Loucy (cell line): ENCODE data around the gene LRRIQ1.

Experiments used
- H2AFZ ChIP-seq: fragments of 200-600 bp; sonication (generic); 2 replicates; pipeline ENCODE4 v1.6.0; 2016; ENCODE audit warnings: antibody characterized with exemption, mild to moderate bottlenecking, low read length, moderate library complexity
- H3F3A ChIP-seq: fragments of 200-600 bp; 2 replicates; pipeline ENCODE4 v1.6.0; 2016; ENCODE audit warnings: antibody characterized with exemption, low read depth, mild to moderate bottlenecking
- H3K27me3 ChIP-seq: fragments of 200-600 bp; sonication (generic); 2 replicates; pipeline ENCODE4 v1.6.1; 2014; ENCODE audit warnings: low read length, mild to moderate bottlenecking; ENCODE audit not compliant: insufficient read depth, poor library complexity, severe bottlenecking
- H3K36me3 ChIP-seq: fragments of 200-600 bp; sonication (generic); 2 replicates; pipeline ENCODE4 v1.6.1; 2016; ENCODE audit warnings: low read length; ENCODE audit not compliant: insufficient read depth
- H3K4me1 ChIP-seq: fragments of 200-600 bp; sonication (generic); 2 replicates; pipeline ENCODE4 v1.5.1; 2014; ENCODE audit warnings: low read length, mild to moderate bottlenecking; ENCODE audit not compliant: insufficient read depth, poor library complexity, severe bottlenecking
- H3K4me2 ChIP-seq: fragments of 200-600 bp; sonication (generic); 2 replicates; pipeline ENCODE4 v1.6.0; 2014; ENCODE audit warnings: antibody characterized with exemption, low read length, low read depth, mild to moderate bottlenecking; ENCODE audit not compliant: poor library complexity, severe bottlenecking
- H3K4me3 ChIP-seq: fragments of 200-600 bp; sonication (generic); 2 replicates; pipeline ENCODE4 v1.5.1; 2014; ENCODE audit warnings: low read length, mild to moderate bottlenecking, mixed read lengths; ENCODE audit not compliant: poor library complexity, severe bottlenecking
- H3K79me2 ChIP-seq: fragments of 200-600 bp; sonication (generic); 2 replicates; pipeline ENCODE4 v1.6.1; 2014; ENCODE audit warnings: low read length; ENCODE audit not compliant: insufficient read depth
- H3K9ac ChIP-seq: fragments of 200-600 bp; sonication (generic); 2 replicates; pipeline ENCODE4 v1.6.0; 2014; ENCODE audit warnings: mild to moderate bottlenecking, low read depth, low read length, moderate library complexity; ENCODE audit not compliant: poor library complexity, severe bottlenecking
- H3K9me2 ChIP-seq: fragments of 200-600 bp; sonication (generic); replicated peaks from 2 replicates; pipeline ENCODE4 v1.6.1; 2016; ENCODE audit warnings: low read depth, low read length, mixed read lengths
- H3K9me3 ChIP-seq: fragments of 200-600 bp; sonication (generic); 2 replicates; pipeline ENCODE4 v1.6.1; 2014; ENCODE audit warnings: mild to moderate bottlenecking, antibody characterized with exemption, low read length, low read depth; ENCODE audit not compliant: insufficient read depth
- H4K20me1 ChIP-seq: fragments of 200-600 bp; sonication (generic); 2 replicates; pipeline ENCODE4 v1.6.0; 2014; ENCODE audit warnings: antibody characterized with exemption, low read length, mild to moderate bottlenecking; ENCODE audit not compliant: insufficient read depth, poor library complexity, severe bottlenecking
- EZH2phosphoT487 ChIP-seq: fragments of 200-600 bp; IDR thresholded peaks from 2 replicates; pipeline ENCODE4 v1.6.1; 2018; ENCODE audit warnings: antibody characterized with exemption, mild to moderate bottlenecking, moderate library complexity, borderline replicate concordance
- TF ChIP-seq, protein P1 (sequence below): fragments of 200-600 bp; sonication (generic); conservative IDR thresholded peaks from 2 replicates; pipeline ENCODE4 v1.5.1; 2014; ENCODE audit warnings: mild to moderate bottlenecking, antibody characterized with exemption, low read length

The LRRIQ1 gene

DNA sequence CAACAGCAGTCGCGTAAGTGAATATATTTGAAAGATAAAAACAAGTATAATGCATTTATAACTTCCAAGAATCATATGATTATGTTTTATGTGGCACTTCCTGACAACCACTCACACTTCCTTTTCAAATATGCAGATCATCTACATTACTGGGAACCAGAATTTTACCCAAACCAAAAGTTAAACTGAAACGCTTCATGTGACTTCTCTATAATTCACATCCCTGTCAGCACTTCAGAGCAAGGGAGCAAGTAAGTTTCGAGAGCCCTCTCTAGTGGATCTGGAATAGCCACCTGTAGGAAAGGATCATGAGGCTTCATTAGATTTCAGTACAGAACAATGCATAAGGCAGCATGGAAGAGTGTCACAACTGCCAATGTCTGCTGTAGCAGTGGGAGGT, 230.2 kb downstream of the LRRIQ1 start:
- no peaks in the 10 kb centered on the region for H4K20me1 ChIP-seq
- H3K4me2 ChIP-seq = no peak overlapping the region
- TF ChIP-seq, protein P1, sequence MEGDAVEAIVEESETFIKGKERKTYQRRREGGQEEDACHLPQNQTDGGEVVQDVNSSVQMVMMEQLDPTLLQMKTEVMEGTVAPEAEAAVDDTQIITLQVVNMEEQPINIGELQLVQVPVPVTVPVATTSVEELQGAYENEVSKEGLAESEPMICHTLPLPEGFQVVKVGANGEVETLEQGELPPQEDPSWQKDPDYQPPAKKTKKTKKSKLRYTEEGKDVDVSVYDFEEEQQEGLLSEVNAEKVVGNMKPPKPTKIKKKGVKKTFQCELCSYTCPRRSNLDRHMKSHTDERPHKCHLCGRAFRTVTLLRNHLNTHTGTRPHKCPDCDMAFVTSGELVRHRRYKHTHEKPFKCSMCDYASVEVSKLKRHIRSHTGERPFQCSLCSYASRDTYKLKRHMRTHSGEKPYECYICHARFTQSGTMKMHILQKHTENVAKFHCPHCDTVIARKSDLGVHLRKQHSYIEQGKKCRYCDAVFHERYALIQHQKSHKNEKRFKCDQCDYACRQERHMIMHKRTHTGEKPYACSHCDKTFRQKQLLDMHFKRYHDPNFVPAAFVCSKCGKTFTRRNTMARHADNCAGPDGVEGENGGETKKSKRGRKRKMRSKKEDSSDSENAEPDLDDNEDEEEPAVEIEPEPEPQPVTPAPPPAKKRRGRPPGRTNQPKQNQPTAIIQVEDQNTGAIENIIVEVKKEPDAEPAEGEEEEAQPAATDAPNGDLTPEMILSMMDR = no peak
- TF ChIP-seq EZH2phosphoT487 = no peak

DNA sequence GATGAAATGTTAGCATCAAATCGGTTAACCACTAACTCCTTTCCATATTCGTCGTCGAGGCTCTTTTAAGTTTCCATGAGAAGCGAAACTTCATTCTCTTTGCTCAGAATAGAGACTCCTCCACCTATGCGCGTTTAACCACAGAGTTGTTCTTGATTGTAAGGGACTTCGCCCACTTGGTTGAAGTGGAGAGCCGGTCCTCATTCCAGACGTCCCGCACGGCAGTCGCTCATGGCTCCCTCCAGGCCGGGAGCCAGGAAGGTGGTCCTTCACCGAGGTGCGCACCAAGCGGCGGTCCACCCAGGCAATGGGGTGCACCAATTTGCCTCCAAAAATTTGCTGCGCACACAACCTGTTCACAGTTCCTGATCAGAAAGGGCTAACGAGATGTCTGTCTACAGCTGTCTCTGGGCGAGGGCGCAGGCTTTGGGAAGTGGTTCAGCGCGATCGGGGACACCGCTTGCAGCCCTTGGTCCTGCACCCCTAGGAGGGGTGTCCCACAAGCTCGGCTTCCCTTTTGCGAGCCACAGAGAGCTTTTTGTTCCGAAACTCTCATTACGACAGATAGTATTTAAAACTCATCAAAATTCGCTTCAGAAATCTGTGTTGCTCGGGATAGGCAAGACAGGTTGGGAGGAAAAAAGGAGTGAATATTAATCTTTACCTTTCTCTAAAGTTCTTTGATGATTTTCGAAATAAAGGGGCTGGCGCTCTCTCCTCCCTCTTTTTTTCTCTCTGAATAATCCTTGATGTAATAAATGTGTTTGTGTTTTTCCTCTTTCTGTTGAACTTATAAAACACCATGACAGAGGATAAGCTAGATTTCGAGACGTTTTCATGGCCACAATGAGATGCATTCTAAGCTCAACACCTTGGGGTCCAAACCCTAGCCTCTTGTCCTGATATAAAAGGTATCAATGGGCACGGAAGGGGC, 237.5 kb downstream of the LRRIQ1 start:
- H3K4me1 ChIP-seq = no peaks in the 10 kb centered on the region
- H2AFZ ChIP-seq = no peak overlapping the region
- no peak overlapping the region for H3K9ac ChIP-seq
- H3F3A ChIP-seq = no peaks in the 10 kb centered on the region
- H3K36me3 ChIP-seq = no peaks in the 10 kb centered on the region
- no peak overlapping the region for H3K4me2 ChIP-seq
- no peaks in the 10 kb centered on the region for H3K79me2 ChIP-seq
- H3K27me3 ChIP-seq = no peaks in the 10 kb centered on the region
- TF ChIP-seq, protein P1 = no peak
- TF ChIP-seq EZH2phosphoT487 = no peak
- no peaks in the 10 kb centered on the region for H3K9me2 ChIP-seq
- H3K4me3 ChIP-seq = no peak overlapping the region
- no peaks in the 10 kb centered on the region for H4K20me1 ChIP-seq
- no peaks in the 10 kb centered on the region for H3K9me3 ChIP-seq

More for the DNA sequence above, 230.2 kb downstream of the LRRIQ1 start:
- no peaks in the 10 kb centered on the region for H3K36me3 ChIP-seq
- H3K27me3 ChIP-seq = no peaks in the 10 kb centered on the region
- H3K79me2 ChIP-seq = no peaks in the 10 kb centered on the region
- no peak overlapping the region for H3K4me3 ChIP-seq
- no peaks in the 10 kb centered on the region for H3F3A ChIP-seq
- no peak overlapping the region for H3K9ac ChIP-seq
- H3K4me1 ChIP-seq = no peaks in the 10 kb centered on the region
- H3K9me2 ChIP-seq = no peaks in the 10 kb centered on the region
- no peaks in the 10 kb centered on the region for H3K9me3 ChIP-seq
- H2AFZ ChIP-seq = peak overlapping the region; percentile 51; the same call in 1 of the 2 replicates

DNA sequence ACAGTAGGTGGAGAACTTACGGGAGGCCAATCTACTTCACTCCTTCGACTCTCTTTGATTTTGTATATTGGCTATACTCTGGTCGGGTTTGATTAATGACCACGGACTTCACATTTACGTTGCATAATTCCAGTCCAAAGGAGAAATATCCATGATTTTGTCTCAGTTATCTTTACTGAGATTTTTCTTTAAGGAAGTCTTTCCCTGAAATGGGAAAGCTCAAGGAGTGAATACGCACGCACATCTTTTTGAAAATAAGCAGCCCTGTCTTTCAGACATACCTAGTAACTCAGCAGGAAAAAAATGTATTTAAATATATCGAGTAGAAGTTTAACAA, 238.1 kb downstream of the LRRIQ1 start:
- Histone ChIP-seq H3F3A (no peaks in the 10 kb centered on the region), H3K4me1 (no peaks in the 10 kb centered on the region), H3K9ac (no peak overlapping the region), H3K4me3 (no peak overlapping the region), H3K9me2 (no peaks in the 10 kb centered on the region), H2AFZ (no peak overlapping the region), H4K20me1 (no peaks in the 10 kb centered on the region), H3K9me3 (no peaks in the 10 kb centered on the region), H3K27me3 (no peaks in the 10 kb centered on the region), H3K36me3 (no peaks in the 10 kb centered on the region), H3K79me2 (no peaks in the 10 kb centered on the region), H3K4me2 (no peak overlapping the region)
- TF ChIP-seq, protein P1 = no peak
- no peak for TF ChIP-seq EZH2phosphoT487
